HepG2 (cell line): Measurements from ENCODE around the gene MTA1. TPM values are rescaled to one million over a fixed set of nuclear protein-coding genes. Genes with fewer than 3 reads are reported as not detected.

Experiments used
- CHD4 ChIP-seq: fragments of 200-600 bp; sonication (generic); IDR thresholded peaks from 2 replicates; pipeline ENCODE4 v1.7.0; 2017; ENCODE audit warnings: mild to moderate bottlenecking, low read length, borderline replicate concordance
- DPF2 ChIP-seq: sonication (generic); formaldehyde crosslinking; IDR thresholded peaks from 2 replicates; pipeline ENCODE4 v1.4.0; 2020; ENCODE audit warnings: mild to moderate bottlenecking, low read depth, missing genetic modification reagents, borderline replicate concordance
- FOXM1 ChIP-seq: sonication (generic); formaldehyde crosslinking; IDR thresholded peaks from 2 replicates; pipeline ENCODE4 v1.5.0; 2020; ENCODE audit warnings: missing genetic modification reagents
- GABPB1 ChIP-seq: IDR thresholded peaks from 2 replicates; pipeline ENCODE4 v1.6.1; 2016; ENCODE audit warnings: mild to moderate bottlenecking, missing genetic modification reagents, moderate library complexity, missing compliant biosample characterization
- GFI1 ChIP-seq: sonication (generic); formaldehyde crosslinking; IDR thresholded peaks from 2 replicates; pipeline ENCODE4 v1.5.0; 2020; ENCODE audit warnings: missing genetic modification reagents, mild to moderate bottlenecking, borderline replicate concordance
- HES4 ChIP-seq: sonication (generic); formaldehyde crosslinking; IDR thresholded peaks from 2 replicates; pipeline ENCODE4 v1.9.0; 2021; ENCODE audit warnings: mild to moderate bottlenecking, missing genetic modification reagents, borderline replicate concordance
- KLF12 ChIP-seq: sonication (generic); formaldehyde crosslinking; IDR thresholded peaks from 2 replicates; pipeline ENCODE4 v1.4.0; 2020; ENCODE audit warnings: missing genetic modification reagents, borderline replicate concordance
- MAF1 ChIP-seq: sonication (generic); formaldehyde crosslinking; IDR thresholded peaks from 2 replicates; pipeline ENCODE4 v1.5.0; 2020; ENCODE audit warnings: missing genetic modification reagents, borderline replicate concordance
- MEIS2 ChIP-seq: sonication (generic); formaldehyde crosslinking; IDR thresholded peaks from 2 replicates; pipeline ENCODE4 v1.9.0; 2021; ENCODE audit warnings: mild to moderate bottlenecking, missing genetic modification reagents
- NFKB2 ChIP-seq: sonication (generic); formaldehyde crosslinking; IDR thresholded peaks from 2 replicates; pipeline ENCODE4 v1.4.0; 2020; ENCODE audit warnings: missing genetic modification reagents, borderline replicate concordance
- NPAS2 ChIP-seq: sonication (generic); formaldehyde crosslinking; IDR thresholded peaks from 2 replicates; pipeline ENCODE4 v1.8.0; 2022; ENCODE audit warnings: mild to moderate bottlenecking, missing genetic modification reagents, borderline replicate concordance
- RBFOX2 ChIP-seq: fragments of 200-400 bp; formaldehyde crosslinking; IDR thresholded peaks from 2 replicates; pipeline ENCODE4 v1.6.1; 2017; ENCODE audit warnings: low read depth, mild to moderate bottlenecking, low read length
- RCOR2 ChIP-seq: IDR thresholded peaks from 2 replicates; pipeline ENCODE4 v1.6.1; 2016; ENCODE audit warnings: missing biosample characterization, missing genetic modification reagents
- THAP11 ChIP-seq: IDR thresholded peaks from 2 replicates; pipeline ENCODE4 v1.6.1; 2016; ENCODE audit warnings: missing biosample characterization, missing genetic modification reagents
- XRCC5 ChIP-seq: fragments of 200-400 bp; formaldehyde crosslinking; optimal IDR thresholded peaks from 2 replicates; pipeline ENCODE3; 2017; ENCODE audit warnings: mild to moderate bottlenecking, low read length
- ZFYVE20 ChIP-seq: sonication (generic); formaldehyde crosslinking; IDR thresholded peaks from 2 replicates; pipeline ENCODE4 v1.8.0; 2023; ENCODE audit warnings: low read depth, mild to moderate bottlenecking, moderate library complexity, missing genetic modification reagents, borderline replicate concordance
- ZKSCAN5 ChIP-seq: sonication (generic); formaldehyde crosslinking; IDR thresholded peaks from 2 replicates; pipeline ENCODE4 v1.5.1; 2020; ENCODE audit warnings: mild to moderate bottlenecking, missing genetic modification reagents
- ZNF333 ChIP-seq: sonication (generic); formaldehyde crosslinking; IDR thresholded peaks from 2 replicates; pipeline ENCODE4 v1.4.0; 2020; ENCODE audit warnings: mild to moderate bottlenecking, missing genetic modification reagents, borderline replicate concordance
- ZNF367 ChIP-seq: sonication (generic); formaldehyde crosslinking; IDR thresholded peaks from 2 replicates; pipeline ENCODE4 v1.4.0; 2020; ENCODE audit warnings: missing genetic modification reagents, borderline replicate concordance
- ZNF550 ChIP-seq: sonication (generic); formaldehyde crosslinking; IDR thresholded peaks from 2 replicates; pipeline ENCODE4 v1.4.0; 2020; ENCODE audit warnings: mild to moderate bottlenecking, missing genetic modification reagents, borderline replicate concordance
- ZNF652 ChIP-seq: IDR thresholded peaks from 2 replicates; pipeline ENCODE4 v1.6.1; 2016; ENCODE audit warnings: low read depth, borderline replicate concordance
- ZNF780A ChIP-seq: sonication (generic); formaldehyde crosslinking; IDR thresholded peaks from 2 replicates; pipeline ENCODE4 v1.8.0; 2022; ENCODE audit warnings: mild to moderate bottlenecking, missing genetic modification reagents, moderate library complexity
- ZNF839 ChIP-seq: sonication (generic); formaldehyde crosslinking; IDR thresholded peaks from 2 replicates; pipeline ENCODE4 v1.4.0; 2020; ENCODE audit warnings: missing genetic modification reagents, mild to moderate bottlenecking, borderline replicate concordance
- polyA plus RNA-seq, 8 experiments: library from polyadenylated mRNA; depleted of rRNA in 3 of 8; stranded (reverse) in 7 of 8; unstranded in 1 of 8; fragments of >200 nt; fragmentation: Illumina TruSeq in 4 of 8; extraction: Trizol in 4 of 8; gene quantifications; 2 replicates each; pipeline versions ENCODE4 v1.2.1 to v1.2.3, GENCODE V29; 2011 to 2016; ENCODE audit warnings: low read depth in 4 of 8, missing spikeins in 1 of 8, mixed read lengths in 1 of 8; ENCODE audit not compliant: insufficient read depth in 1 of 8
- total RNA-seq, 5 experiments: library from RNA; depleted of rRNA; stranded (reverse); fragments of >200 nt; fragmentation: Illumina TruSeq; extraction: Trizol; gene quantifications; 2 replicates each; pipeline ENCODE4 v1.2.3, GENCODE V29; 2016; ENCODE audit warnings: low read depth in 1 of 5
- TF ChIP-seq, protein P1 (sequence below): sonication (generic); formaldehyde crosslinking; IDR thresholded peaks from 2 replicates; pipeline ENCODE4 v1.4.0; 2020; ENCODE audit warnings: missing genetic modification reagents, mild to moderate bottlenecking, borderline replicate concordance
- TF ChIP-seq, protein P2 (sequence below), 2 experiments: fragments of 450-650 bp in 1 of 2; sonication (generic) in 1 of 2; formaldehyde crosslinking; IDR thresholded peaks; 2 replicates each; pipeline versions ENCODE4 v1.5.0 to v1.8.0; 2020 to 2022; ENCODE audit warnings: mild to moderate bottlenecking in 1 of 2, missing genetic modification reagents in 1 of 2
- TF ChIP-seq, protein P3 (sequence below): sonication (generic); formaldehyde crosslinking; IDR thresholded peaks from 2 replicates; pipeline ENCODE4 v1.5.0; 2020; ENCODE audit warnings: missing genetic modification reagents

MTA1 gene
- total and polyA plus RNA-seq, 2 of the 13 experiments (the other 11 are each of a cell fraction or from before 2014, with no cell fraction given) = 35.2 to 85.8 TPM

DNA sequence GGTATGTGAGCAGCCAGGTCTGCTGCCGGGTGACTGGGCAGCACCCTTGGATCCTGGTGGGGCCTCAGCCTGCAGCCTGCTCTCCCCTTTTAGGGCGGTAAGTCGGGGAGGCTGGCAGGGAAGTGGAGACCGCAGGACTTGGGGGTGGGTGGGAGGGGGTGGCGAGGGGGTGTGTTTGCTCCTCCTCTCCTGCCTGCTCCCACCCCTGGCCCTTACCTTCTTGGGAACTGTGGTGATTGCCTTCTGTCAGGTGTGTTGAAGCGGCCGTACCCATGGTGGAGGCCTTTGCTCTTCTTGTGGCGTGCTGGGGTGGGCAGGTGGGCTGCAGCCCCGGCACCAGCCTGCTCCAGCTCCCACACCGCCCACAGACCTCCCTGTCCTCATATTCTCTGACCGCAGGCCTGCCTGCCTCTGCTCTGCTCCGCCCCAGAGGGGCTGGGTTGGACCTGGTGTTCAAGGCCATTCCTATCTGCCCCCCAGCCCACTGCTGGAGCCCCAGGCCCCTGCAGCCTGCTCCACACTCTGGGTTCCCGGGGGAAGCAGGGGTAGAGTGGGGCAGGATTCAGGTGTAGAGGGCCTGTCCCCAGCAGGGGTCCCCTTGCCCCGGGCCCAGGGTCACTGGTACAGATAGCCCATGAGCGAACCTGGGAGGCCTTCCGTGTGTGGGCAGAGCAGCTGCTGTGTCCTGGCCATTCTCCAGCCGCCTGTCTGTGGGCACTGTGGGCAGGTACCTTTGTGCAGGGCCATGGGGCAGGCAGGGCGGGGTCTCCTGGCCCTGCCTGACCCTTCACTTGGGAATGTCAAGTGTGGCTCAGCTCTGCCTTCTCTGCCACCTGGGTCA, 76.6 kb downstream of the MTA1 start (continued):
- TF ChIP-seq, protein P1, sequence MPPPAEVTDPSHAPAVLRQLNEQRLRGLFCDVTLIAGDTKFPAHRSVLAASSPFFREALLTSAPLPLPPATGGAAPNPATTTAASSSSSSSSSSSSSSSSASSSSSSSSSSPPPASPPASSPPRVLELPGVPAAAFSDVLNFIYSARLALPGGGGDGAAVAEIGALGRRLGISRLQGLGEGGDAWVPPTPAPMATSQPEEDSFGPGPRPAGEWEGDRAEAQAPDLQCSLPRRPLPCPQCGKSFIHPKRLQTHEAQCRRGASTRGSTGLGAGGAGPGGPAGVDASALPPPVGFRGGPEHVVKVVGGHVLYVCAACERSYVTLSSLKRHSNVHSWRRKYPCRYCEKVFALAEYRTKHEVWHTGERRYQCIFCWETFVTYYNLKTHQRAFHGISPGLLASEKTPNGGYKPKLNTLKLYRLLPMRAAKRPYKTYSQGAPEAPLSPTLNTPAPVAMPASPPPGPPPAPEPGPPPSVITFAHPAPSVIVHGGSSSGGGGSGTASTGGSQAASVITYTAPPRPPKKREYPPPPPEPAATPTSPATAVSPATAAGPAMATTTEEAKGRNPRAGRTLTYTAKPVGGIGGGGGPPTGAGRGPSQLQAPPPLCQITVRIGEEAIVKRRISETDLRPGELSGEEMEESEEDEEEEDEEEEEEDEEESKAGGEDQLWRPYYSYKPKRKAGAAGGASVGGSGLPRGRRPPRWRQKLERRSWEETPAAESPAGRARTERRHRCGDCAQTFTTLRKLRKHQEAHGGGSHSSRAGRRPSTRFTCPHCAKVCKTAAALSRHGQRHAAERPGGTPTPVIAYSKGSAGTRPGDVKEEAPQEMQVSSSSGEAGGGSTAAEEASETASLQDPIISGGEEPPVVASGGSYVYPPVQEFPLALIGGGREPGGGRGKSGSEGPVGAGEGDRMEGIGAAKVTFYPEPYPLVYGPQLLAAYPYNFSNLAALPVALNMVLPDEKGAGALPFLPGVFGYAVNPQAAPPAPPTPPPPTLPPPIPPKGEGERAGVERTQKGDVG (CRISPR knock-in tag) = no peak
- TF ChIP-seq NPAS2 (CRISPR knock-in tag) (no peak), DPF2 (no peak; the same call in 1 of the 2 replicates), ZNF839 (CRISPR knock-in tag) (no peak), HES4 (0 out of 2 replicates have a peak, but pooled peaks have one; percentile 59), ZNF550 (CRISPR knock-in tag) (no peak), XRCC5 (peak; percentile 57), FOXM1 (CRISPR knock-in tag) (no peak), RBFOX2 (peak; percentile 71), ZKSCAN5 (CRISPR knock-in tag) (no peak), MEIS2 (CRISPR knock-in tag) (no peak), GFI1 (CRISPR knock-in tag) (peak; percentile 15; the same call in 1 of the 2 replicates), ZNF367 (no peak), NFKB2 (CRISPR knock-in tag) (no peak), RCOR2 (CRISPR knock-in tag) (no peak), GABPB1 (CRISPR knock-in tag) (peak; percentile 46), ZNF780A (no peak), MAF1 (0 out of 2 replicates have a peak, but pooled peaks have one; percentile 14), THAP11 (CRISPR knock-in tag) (peak; percentile 43), ZNF333 (CRISPR knock-in tag) (no peak), ZFYVE20 (CRISPR knock-in tag) (no peak), KLF12 (CRISPR knock-in tag) (no peak), CHD4 (no peak), ZNF652 (CRISPR knock-in tag) (0 out of 2 replicates have a peak, but pooled peaks have one; percentile 9)
- TF ChIP-seq, protein P2, sequence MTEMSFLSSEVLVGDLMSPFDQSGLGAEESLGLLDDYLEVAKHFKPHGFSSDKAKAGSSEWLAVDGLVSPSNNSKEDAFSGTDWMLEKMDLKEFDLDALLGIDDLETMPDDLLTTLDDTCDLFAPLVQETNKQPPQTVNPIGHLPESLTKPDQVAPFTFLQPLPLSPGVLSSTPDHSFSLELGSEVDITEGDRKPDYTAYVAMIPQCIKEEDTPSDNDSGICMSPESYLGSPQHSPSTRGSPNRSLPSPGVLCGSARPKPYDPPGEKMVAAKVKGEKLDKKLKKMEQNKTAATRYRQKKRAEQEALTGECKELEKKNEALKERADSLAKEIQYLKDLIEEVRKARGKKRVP (CRISPR knock-in tag; IDR thresholded peaks at IDR 0.05) = no peak
- TF ChIP-seq, protein P3, sequence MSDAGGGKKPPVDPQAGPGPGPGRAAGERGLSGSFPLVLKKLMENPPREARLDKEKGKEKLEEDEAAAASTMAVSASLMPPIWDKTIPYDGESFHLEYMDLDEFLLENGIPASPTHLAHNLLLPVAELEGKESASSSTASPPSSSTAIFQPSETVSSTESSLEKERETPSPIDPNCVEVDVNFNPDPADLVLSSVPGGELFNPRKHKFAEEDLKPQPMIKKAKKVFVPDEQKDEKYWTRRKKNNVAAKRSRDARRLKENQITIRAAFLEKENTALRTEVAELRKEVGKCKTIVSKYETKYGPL (CRISPR knock-in tag) = no peak
